ENCODE data around the gene FOXJ1. TPM values are rescaled to one million over a fixed set of nuclear protein-coding genes. Genes with fewer than 3 reads are reported as not detected.

Gene FOXJ1
- total RNA-seq, 2 donors from 2014 or later, result 17.8 to 23.6 TPM

GRCh38 chr17:76088868-76089576 is 52.0 kb downstream of the FOXJ1 start:
- no peak overlapping the region for H3K9ac ChIP-seq (ENCODE audit: extremely low read depth, low read length, poor library complexity, severe bottlenecking)
- no peak overlapping the region for H3K27ac ChIP-seq (ENCODE audit: low read depth, low read length)
- 95 to 100% methylated on average over 17 to 25 of the region's 25 CpGs for WGBS, 2 experiments (ENCODE audit: insufficient coverage in 1 of 2, insufficient read length in 1 of 2)
- peaks cover 83% of the 10 kb centered on the region for H3K36me3 ChIP-seq (ENCODE audit: control insufficient read depth, insufficient read depth, low read length)
- Mint-ChIP-seq H3K4me1 (no peaks in the 10 kb centered on the region), H3K36me3 (ENCODE audit: low read depth) (peaks cover 73% of the 10 kb centered on the region), H3K4me3 (no peak overlapping the region), H3K27me3 (ENCODE audit: insufficient read depth) (no peaks in the 10 kb centered on the region), H3K27ac (no peak overlapping the region), H3K9me3 (no peaks in the 10 kb centered on the region)
- no peak for TF ChIP-seq CTCF (conservative IDR thresholded peaks at IDR 0.05)
- no peak overlapping the region for H3K4me3 ChIP-seq (ENCODE audit: low read length)
- no peak for DNase-seq
- no peaks in the 10 kb centered on the region for H3K4me1 ChIP-seq (ENCODE audit: control insufficient read depth, insufficient read depth, low read length)
- no peaks in the 10 kb centered on the region for H3K27me3 ChIP-seq (ENCODE audit: control insufficient read depth, insufficient read depth, low read length, poor library complexity, severe bottlenecking)
- no peaks in the 10 kb centered on the region for H3K9me3 ChIP-seq (ENCODE audit: control insufficient read depth, low read length)

GRCh38 chr17:76088041-76088867 is 52.8 kb downstream of the FOXJ1 start:
- H3K9ac ChIP-seq (ENCODE audit: extremely low read depth, low read length, poor library complexity, severe bottlenecking), result no peak overlapping the region
- no peak overlapping the region for H3K27ac ChIP-seq (ENCODE audit: low read depth, low read length)
- peak; percentile 88 for DNase-seq
- H3K36me3 ChIP-seq (ENCODE audit: control insufficient read depth, insufficient read depth, low read length), result peaks cover 83% of the 10 kb centered on the region
- no peaks in the 10 kb centered on the region for H3K9me3 Mint-ChIP-seq
- H3K27me3 ChIP-seq (ENCODE audit: control insufficient read depth, insufficient read depth, low read length, poor library complexity, severe bottlenecking), result no peaks in the 10 kb centered on the region
- H3K4me3 ChIP-seq (ENCODE audit: low read length), result no peak overlapping the region
- H3K4me1 ChIP-seq (ENCODE audit: control insufficient read depth, insufficient read depth, low read length), result no peaks in the 10 kb centered on the region
- no peak overlapping the region for H3K27ac Mint-ChIP-seq
- H3K4me1 Mint-ChIP-seq, result no peaks in the 10 kb centered on the region
- H3K4me3 Mint-ChIP-seq, result no peak overlapping the region
- TF ChIP-seq CTCF (conservative IDR thresholded peaks at IDR 0.05), result peak; percentile 70
- no peaks in the 10 kb centered on the region for H3K27me3 Mint-ChIP-seq (ENCODE audit: insufficient read depth)
- H3K9me3 ChIP-seq (ENCODE audit: control insufficient read depth, low read length), result no peaks in the 10 kb centered on the region
- peaks cover 71% of the 10 kb centered on the region for H3K36me3 Mint-ChIP-seq (ENCODE audit: low read depth)
- WGBS, 2 experiments (ENCODE audit: insufficient coverage in 1 of 2, insufficient read length in 1 of 2), result 85 to 89% methylated on average over 10 to 25 of the region's 25 CpGs

DNA sequence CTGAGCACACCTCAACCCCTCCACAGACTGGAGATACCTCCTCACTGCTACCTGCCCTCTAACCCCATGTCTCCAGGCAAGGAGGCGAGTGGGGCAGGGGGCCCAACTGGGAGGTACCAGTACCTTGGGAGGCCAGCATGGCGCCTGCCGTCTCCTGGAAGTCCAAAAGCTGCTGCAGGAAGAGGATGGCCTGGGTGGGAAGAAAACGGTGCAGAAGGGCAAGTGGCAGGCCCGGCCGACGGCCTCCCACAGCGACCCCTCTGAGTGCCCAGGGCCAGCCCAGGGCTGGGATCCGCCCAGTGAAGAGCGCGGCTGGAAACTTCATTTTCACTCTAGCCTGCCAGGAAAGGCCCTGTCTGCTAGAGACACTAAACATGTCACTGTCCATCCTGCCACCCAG is 53.5 kb downstream of the FOXJ1 start:
- peaks cover 67% of the 10 kb centered on the region for H3K36me3 Mint-ChIP-seq (ENCODE audit: low read depth)
- H3K36me3 ChIP-seq (ENCODE audit: control insufficient read depth, insufficient read depth, low read length), result peaks cover 79% of the 10 kb centered on the region
- WGBS, 2 experiments (ENCODE audit: insufficient coverage in 1 of 2, insufficient read length in 1 of 2), result 89% methylated on average over 9 to 11 of the region's 11 CpGs
- H3K9me3 ChIP-seq (ENCODE audit: control insufficient read depth, low read length), result no peaks in the 10 kb centered on the region
- no peak overlapping the region for H3K27ac ChIP-seq (ENCODE audit: low read depth, low read length)
- no peaks in the 10 kb centered on the region for H3K4me1 ChIP-seq (ENCODE audit: control insufficient read depth, insufficient read depth, low read length)
- no peak for DNase-seq
- no peaks in the 10 kb centered on the region for H3K4me1 Mint-ChIP-seq
- no peak overlapping the region for H3K27ac Mint-ChIP-seq
- no peak for TF ChIP-seq CTCF (conservative IDR thresholded peaks at IDR 0.05)
- H3K9me3 Mint-ChIP-seq, result no peaks in the 10 kb centered on the region
- no peaks in the 10 kb centered on the region for H3K27me3 ChIP-seq (ENCODE audit: control insufficient read depth, insufficient read depth, low read length, poor library complexity, severe bottlenecking)
- no peaks in the 10 kb centered on the region for H3K27me3 Mint-ChIP-seq (ENCODE audit: insufficient read depth)
- H3K4me3 Mint-ChIP-seq, result no peak overlapping the region
- H3K4me3 ChIP-seq (ENCODE audit: low read length), result no peak overlapping the region
- H3K9ac ChIP-seq (ENCODE audit: extremely low read depth, low read length, poor library complexity, severe bottlenecking), result no peak overlapping the region
